Measurements from ENCODE around the gene CNDP1. TPM values are rescaled to one million over a fixed set of nuclear protein-coding genes. Genes with fewer than 3 reads are reported as not detected.
"Not testable (repeated sequence)": the region's sequence is repeated elsewhere in the genome, so short reads cannot be mapped to it uniquely, and the experiment has no call there.

Gene CNDP1
- total RNA-seq, 1 experiment from 2014 or later, result not detected

- Mint-ChIP-seq H3K4me3 (ENCODE audit: unreplicated experiment) (no peak overlapping the region), H3K9me3 (ENCODE audit: unreplicated experiment) (no peaks in the 10 kb centered on the region), H3K36me3 (ENCODE audit: insufficient read depth, unreplicated experiment) (no peaks in the 10 kb centered on the region), H3K4me1 (ENCODE audit: insufficient read depth, unreplicated experiment) (no peaks in the 10 kb centered on the region), H3K27me3 (ENCODE audit: insufficient read depth, unreplicated experiment) (peaks cover 17% of the 10 kb centered on the region), H3K27ac (ENCODE audit: low read depth, unreplicated experiment) (no peak overlapping the region)
- intact Hi-C loops (cut with micrococcal nuclease), result no loop called here
- CTCF ChIA-PET, result interaction anchor here (0.6 to 0.8 kb wide), 2 partner anchors 10 to 70 kb away, joined by 3 to 5 read pairs; no protein-coding TSS in a partner anchor
- no TSS peak for BruUV-seq (replicated peaks)
- no peak for DNase-seq (ENCODE audit: unreplicated experiment)
- TF ChIP-seq CTCF (IDR thresholded peaks at IDR 0.05; ENCODE audit: unreplicated experiment), result no peak
- POLR2A ChIA-PET, result no interaction called here
Measured at GRCh38 chr18:74562131-74562730, 27.9 kb downstream of the CNDP1 start.

- CTCF ChIA-PET, result interaction anchor here (0.8 to 1.9 kb wide), 2 partner anchors 9 to 12 kb away, joined by 3 to 18 read pairs; no protein-coding TSS in a partner anchor
- no peaks in the 10 kb centered on the region for H3K4me1 Mint-ChIP-seq (ENCODE audit: insufficient read depth, unreplicated experiment)
- BruUV-seq (replicated peaks), result no TSS peak
- POLR2A ChIA-PET, result no interaction called here
- no peaks in the 10 kb centered on the region for H3K36me3 Mint-ChIP-seq (ENCODE audit: insufficient read depth, unreplicated experiment)
- peaks cover 12% of the 10 kb centered on the region for H3K27me3 Mint-ChIP-seq (ENCODE audit: insufficient read depth, unreplicated experiment)
- no peak overlapping the region for H3K27ac Mint-ChIP-seq (ENCODE audit: low read depth, unreplicated experiment)
- H3K4me3 Mint-ChIP-seq (ENCODE audit: unreplicated experiment), result no peak overlapping the region
- TF ChIP-seq CTCF (IDR thresholded peaks at IDR 0.05; ENCODE audit: unreplicated experiment), result no peak
- intact Hi-C loops (cut with micrococcal nuclease), result no loop called here
- H3K9me3 Mint-ChIP-seq (ENCODE audit: unreplicated experiment), result no peaks in the 10 kb centered on the region
- no peak for DNase-seq (ENCODE audit: unreplicated experiment)
Measured at GRCh38 chr18:74562775-74563174, 28.5 kb downstream of the CNDP1 start.

GRCh38 chr18:74563999-74564398 lies 29.7 kb downstream of the CNDP1 start:
- no peaks in the 10 kb centered on the region for H3K4me1 Mint-ChIP-seq (ENCODE audit: insufficient read depth, unreplicated experiment)

GRCh38 chr18:74565164-74565563 lies 30.9 kb downstream of the CNDP1 start:
- CTCF ChIA-PET, result interaction anchor here (0.6 to 1.2 kb wide), 3 partner anchors 72 to 511 kb away, joined by 3 to 11 read pairs (median 6); no protein-coding TSS in a partner anchor
- intact Hi-C loops (cut with micrococcal nuclease); H3K9me3 Mint-ChIP-seq (ENCODE audit: unreplicated experiment); DNase-seq (ENCODE audit: unreplicated experiment); BruUV-seq (replicated peaks); POLR2A ChIA-PET; H3K4me3 Mint-ChIP-seq (ENCODE audit: unreplicated experiment); H3K36me3 Mint-ChIP-seq (ENCODE audit: insufficient read depth, unreplicated experiment); H3K27ac Mint-ChIP-seq (ENCODE audit: low read depth, unreplicated experiment); H3K4me1 Mint-ChIP-seq (ENCODE audit: insufficient read depth, unreplicated experiment): not testable (repeated sequence)
- peaks cover 21% of the 10 kb centered on the region for H3K27me3 Mint-ChIP-seq (ENCODE audit: insufficient read depth, unreplicated experiment)

More at GRCh38 chr18:74563999-74564398, 29.7 kb downstream of the CNDP1 start:
- Mint-ChIP-seq H3K36me3 (ENCODE audit: insufficient read depth, unreplicated experiment) (no peaks in the 10 kb centered on the region), H3K9me3 (ENCODE audit: unreplicated experiment) (no peaks in the 10 kb centered on the region), H3K4me3 (ENCODE audit: unreplicated experiment) (no peak overlapping the region), H3K27me3 (ENCODE audit: insufficient read depth, unreplicated experiment) (peaks cover 19% of the 10 kb centered on the region), H3K27ac (ENCODE audit: low read depth, unreplicated experiment) (no peak overlapping the region)
- ChIA-PET CTCF (interaction anchor here (1.1 to 1.9 kb wide), 2 partner anchors 13 to 210 kb away, joined by 11 to 18 read pairs; no protein-coding TSS in a partner anchor), POLR2A (no interaction called here)
- no peak for DNase-seq (ENCODE audit: unreplicated experiment)
- intact Hi-C loops (cut with micrococcal nuclease), result no loop called here
- no peak for TF ChIP-seq CTCF (IDR thresholded peaks at IDR 0.05; ENCODE audit: unreplicated experiment)
- BruUV-seq (replicated peaks), result no TSS peak

- BruUV-seq (replicated peaks); H3K4me1 Mint-ChIP-seq (ENCODE audit: insufficient read depth, unreplicated experiment); H3K9me3 Mint-ChIP-seq (ENCODE audit: unreplicated experiment); H3K4me3 Mint-ChIP-seq (ENCODE audit: unreplicated experiment); POLR2A ChIA-PET; intact Hi-C loops (cut with micrococcal nuclease); H3K36me3 Mint-ChIP-seq (ENCODE audit: insufficient read depth, unreplicated experiment); H3K27ac Mint-ChIP-seq (ENCODE audit: low read depth, unreplicated experiment); DNase-seq (ENCODE audit: unreplicated experiment): not testable (repeated sequence)
- peaks cover 29% of the 10 kb centered on the region for H3K27me3 Mint-ChIP-seq (ENCODE audit: insufficient read depth, unreplicated experiment)
- CTCF ChIA-PET, result interaction anchor here (1.2 kb wide), 1 partner anchor 73 kb away, joined by 6 read pairs; no protein-coding TSS in a partner anchor
Measured at GRCh38 chr18:74565993-74566392, 31.7 kb downstream of the CNDP1 start.

All from MCF 10A (cell line).